Lower leg skin (tissue), 4 donors: Measurements from ENCODE around the gene HIGD1B. TPM values are rescaled to one million over a fixed set of nuclear protein-coding genes. Genes with fewer than 3 reads are reported as not detected.
A peak's percentile ranks its signal among the peaks of the same experiment; 100 is the strongest.
"Not testable (repeated sequence)": the region's sequence is repeated elsewhere in the genome, so short reads cannot be mapped to it uniquely, and the experiment has no call there.

Experiments
- DNase-seq, 2 donors: peaks; one replicate each; pipeline ENCODE4 v3.0.0-alpha.2; 2019; ENCODE audit warnings: low spot score in 2 of 2
- H3K4me3 ChIP-seq: fragments of 200-600 bp; sonication (generic); 2 replicates; pipeline ENCODE4 v1.5.1; 2017; ENCODE audit warnings: mild to moderate bottlenecking, low read depth; ENCODE audit not compliant: poor library complexity, severe bottlenecking
- CTCF ChIP-seq, 3 donors: fragments of 450-650 bp; IDR thresholded peaks; one replicate each; pipeline ENCODE4 v1.5.1; 2016; ENCODE audit warnings: antibody characterized with exemption in 3 of 3, mild to moderate bottlenecking in 3 of 3, moderate library complexity in 2 of 3
- POLR2A ChIP-seq, 2 donors: fragments of 450-650 bp; IDR thresholded peaks; one replicate each; pipeline ENCODE4 v1.6.1; 2016 to 2017; ENCODE audit warnings: antibody characterized with exemption in 2 of 2, mild to moderate bottlenecking in 1 of 2, moderate library complexity in 1 of 2
- WGBS, 2 donors: methylation state at CpG; one replicate each; pipeline ENCODE4 v1.1.5; 2018; 5-methylcytosine and 5-hydroxymethylcytosine counted together
- intact Hi-C: fragments of 100-400 bp; cut with DNase I; formaldehyde crosslinking; loops from one replicate; pipeline ENCODE4 v1.15.0; 2023; ENCODE audit warnings: low total_unique reads
- total RNA-seq, 4 donors: library from RNA; depleted of rRNA; stranded (reverse); fragments of >200 nt; gene quantifications; one replicate each; pipeline ENCODE4 v1.1.0, GENCODE V29; 2016

The HIGD1B gene
- total RNA-seq, 4 donors from 2014 or later = 0.52 TPM; not detected in 3

GRCh38 chr17:44807817-44808155 lies 39.9 kb upstream of the HIGD1B start:
- 69 to 70% methylated on average over 3 of the region's 3 CpGs for WGBS, 2 donors
- no peak overlapping the region for H3K4me3 ChIP-seq
- no peak for TF ChIP-seq POLR2A (IDR thresholded peaks at IDR 0.05)
- no peak for TF ChIP-seq CTCF (IDR thresholded peaks at IDR 0.05)
- intact Hi-C loops = no loop called here
- DNase-seq = no peak

GRCh38 chr17:44808156-44808555 lies 39.5 kb upstream of the HIGD1B start:
- 86 to 89% methylated on average over 3 to 4 of the region's 4 CpGs for WGBS, 2 donors

GRCh38 chr17:44808656-44809388 lies 38.9 kb upstream of the HIGD1B start:
- intact Hi-C loops, H3K4me3 ChIP-seq: not testable (repeated sequence)
- peak in 1 of 2 donors; percentile 42 for DNase-seq
- WGBS, 2 donors = 94 to 97% methylated on average over 9 of the region's 9 CpGs

More at GRCh38 chr17:44808156-44808555, 39.5 kb upstream of the HIGD1B start:
- no peak overlapping the region for H3K4me3 ChIP-seq
- TF ChIP-seq POLR2A (IDR thresholded peaks at IDR 0.05) (no peak), CTCF (IDR thresholded peaks at IDR 0.05) (no peak)
- intact Hi-C loops = no loop called here
- DNase-seq = peak in 1 of 2 donors; percentile 54

- TF ChIP-seq POLR2A (IDR thresholded peaks at IDR 0.05) (no peak), CTCF (IDR thresholded peaks at IDR 0.05) (no peak)
- WGBS, 2 donors = 73 to 76% methylated on average over 4 of the region's 4 CpGs
- no peak overlapping the region for H3K4me3 ChIP-seq
- DNase-seq = no peak
- intact Hi-C loops = no loop called here
These were observed 35.4 kb upstream of the HIGD1B start for GRCh38 chr17:44812263-44812662.

GRCh38 chr17:44818508-44818907 lies 29.2 kb upstream of the HIGD1B start:
- 79 to 93% methylated on average over 6 of the region's 6 CpGs for WGBS, 2 donors
- H3K4me3 ChIP-seq, intact Hi-C loops: not testable (repeated sequence)
- DNase-seq = peak in 1 of 2 donors; percentile 52

GRCh38 chr17:44820631-44821212 lies 27.0 kb upstream of the HIGD1B start:
- TF ChIP-seq CTCF (IDR thresholded peaks at IDR 0.05) = no peak
- no peak for TF ChIP-seq POLR2A (IDR thresholded peaks at IDR 0.05)
- intact Hi-C loops = no loop called here
- WGBS, 2 donors = 19 to 21% methylated on average over 7 of the region's 7 CpGs
- no peak overlapping the region for H3K4me3 ChIP-seq
- DNase-seq = peak in 1 of 2 donors; percentile 10

GRCh38 chr17:44825236-44825635 lies 22.4 kb upstream of the HIGD1B start:
- 92 to 95% methylated on average over 9 of the region's 9 CpGs for WGBS, 2 donors
- DNase-seq, H3K4me3 ChIP-seq, intact Hi-C loops: not testable (repeated sequence)
